HL-60 (cell line): ENCODE measurements around the gene GPC3.
A peak's percentile ranks its signal among the peaks of the same experiment; 100 is the strongest.

ENCODE experiments used
- DNase-seq, 2 experiments: peaks; one replicate each; pipeline ENCODE4 v3.0.0-alpha.2; 2010 to 2020; ENCODE audit warnings: low read depth in 1 of 2, low spot score in 1 of 2
- H3K27ac ChIP-seq: fragments of 250-450 bp; sonication (Bioruptor Pico); replicated peaks from 2 replicates; pipeline ENCODE4 v1.5.1; 2020; ENCODE audit warnings: mild to moderate bottlenecking, moderate library complexity
- H3K27me3 ChIP-seq: fragments of 250-450 bp; sonication (Bioruptor Pico); 2 replicates; pipeline ENCODE4 v1.5.1; 2021; ENCODE audit warnings: mild to moderate bottlenecking, moderate library complexity; ENCODE audit not compliant: insufficient read depth, poor library complexity, severe bottlenecking
- H3K4me3 ChIP-seq: replicated peaks from 2 replicates; pipeline ENCODE4 v1.5.1; 2011; ENCODE audit warnings: mild to moderate bottlenecking, control low read depth, low read length; ENCODE audit not compliant: insufficient read depth
- CTCF ChIP-seq: IDR thresholded peaks from one replicate; pipeline ENCODE4 v1.5.1; 2011; ENCODE audit warnings: low read length, control low read depth, inconsistent platforms; ENCODE audit not compliant: insufficient read depth
- GABPA ChIP-seq: IDR thresholded peaks from 2 replicates; pipeline ENCODE4 v1.6.1; 2012; ENCODE audit warnings: low read depth
- POLR2AphosphoS5 ChIP-seq: IDR thresholded peaks from 2 replicates; pipeline ENCODE4 v1.6.1; 2012; ENCODE audit warnings: low read depth
- REST ChIP-seq: IDR thresholded peaks from 2 replicates; pipeline ENCODE4 v1.6.1; 2012; ENCODE audit warnings: low read depth; ENCODE audit not compliant: insufficient replicate concordance
- SPI1 ChIP-seq: IDR thresholded peaks from 2 replicates; pipeline ENCODE4 v1.6.1; 2012; ENCODE audit warnings: low read depth, mild to moderate bottlenecking, borderline replicate concordance

GPC3 gene

DNA sequence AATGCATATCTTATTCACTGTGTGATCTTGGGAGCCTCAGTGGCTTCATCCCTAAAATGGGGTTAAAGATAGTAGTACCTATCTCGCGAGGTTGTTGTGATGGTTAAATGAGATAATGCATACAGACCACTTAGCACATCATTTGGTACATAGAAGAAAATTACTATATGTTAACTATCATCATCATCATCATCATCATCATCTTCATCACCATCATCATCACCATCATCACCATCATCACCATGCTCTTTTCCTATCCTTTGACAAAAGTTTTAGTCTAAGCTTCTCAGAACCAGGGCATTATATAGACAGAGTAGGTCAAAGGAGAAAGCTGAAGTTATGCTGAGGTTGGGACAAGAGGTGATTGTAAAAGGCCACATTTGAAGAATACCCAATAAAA, 145.0 kb downstream of the GPC3 start:
- Histone ChIP-seq H3K4me3 (no peak overlapping the region), H3K27ac (no peak overlapping the region), H3K27me3 (no peaks in the 10 kb centered on the region)
- no peak for DNase-seq
- TF ChIP-seq POLR2AphosphoS5 (no peak), CTCF (no peak), SPI1 (no peak), GABPA (no peak), REST (no peak)

DNA sequence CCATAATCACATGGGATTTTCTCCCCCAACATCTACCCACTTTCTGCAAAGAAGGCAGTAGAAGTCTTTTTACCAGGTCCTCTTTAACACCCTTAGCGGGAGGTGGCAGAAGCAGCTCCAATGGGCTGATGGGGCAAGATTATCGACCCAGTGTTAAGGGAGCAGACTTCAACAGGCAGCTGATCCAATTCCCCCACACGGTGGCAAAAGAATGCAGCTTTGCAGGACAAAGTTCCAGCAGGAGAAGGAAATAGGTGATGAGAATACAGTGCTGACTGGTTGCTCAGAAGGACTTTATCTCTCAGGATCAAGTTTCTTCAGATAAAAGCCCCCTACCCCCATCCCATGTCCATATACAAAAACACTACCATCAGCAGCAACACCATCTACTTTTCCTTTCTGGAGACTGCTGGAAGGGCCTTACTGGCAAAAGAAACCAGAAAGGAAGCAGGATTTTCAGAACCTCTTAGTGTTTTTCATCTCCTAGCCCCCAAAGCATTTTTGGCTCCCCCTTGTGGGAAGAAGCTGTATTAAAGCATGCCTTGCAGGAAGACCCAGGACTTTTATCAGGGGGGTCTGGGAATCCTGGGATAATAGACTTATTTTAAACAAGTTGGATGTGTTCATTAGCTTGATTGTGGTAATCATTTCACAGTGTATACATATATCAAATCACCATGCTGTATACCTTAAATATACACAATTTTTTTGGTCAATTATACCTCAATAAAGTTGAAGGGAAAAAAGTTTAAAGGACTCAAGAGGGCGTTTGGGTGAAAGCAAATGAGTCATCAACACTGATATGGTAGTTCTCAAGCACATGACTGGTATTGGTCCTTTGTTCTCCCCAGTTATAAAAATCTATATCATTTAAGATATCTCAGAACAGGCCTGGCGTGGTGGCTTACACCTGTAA, 146.4 kb downstream of the GPC3 start:
- no peaks in the 10 kb centered on the region for H3K27me3 ChIP-seq
- TF ChIP-seq GABPA (no peak), REST (no peak), POLR2AphosphoS5 (no peak), CTCF (peak; percentile 22), SPI1 (no peak)
- DNase-seq: peak in 1 of 2 experiments; percentile 3
- H3K27ac ChIP-seq: no peak overlapping the region
- no peak overlapping the region for H3K4me3 ChIP-seq

GRCh38 chrX:133837091-133837490, 148.3 kb downstream of the GPC3 start:
- no peak for DNase-seq
- Histone ChIP-seq H3K27ac (no peak overlapping the region), H3K4me3 (no peak overlapping the region), H3K27me3 (no peaks in the 10 kb centered on the region)
- TF ChIP-seq REST (no peak), POLR2AphosphoS5 (no peak), CTCF (no peak), GABPA (no peak), SPI1 (no peak)
